ENCODE results near the gene DPF3. TPM values are rescaled to one million over a fixed set of nuclear protein-coding genes. Genes with fewer than 3 reads are reported as not detected.

Gene DPF3
- total RNA-seq, 1 experiment from 2014 or later: 0.31 TPM

DNA sequence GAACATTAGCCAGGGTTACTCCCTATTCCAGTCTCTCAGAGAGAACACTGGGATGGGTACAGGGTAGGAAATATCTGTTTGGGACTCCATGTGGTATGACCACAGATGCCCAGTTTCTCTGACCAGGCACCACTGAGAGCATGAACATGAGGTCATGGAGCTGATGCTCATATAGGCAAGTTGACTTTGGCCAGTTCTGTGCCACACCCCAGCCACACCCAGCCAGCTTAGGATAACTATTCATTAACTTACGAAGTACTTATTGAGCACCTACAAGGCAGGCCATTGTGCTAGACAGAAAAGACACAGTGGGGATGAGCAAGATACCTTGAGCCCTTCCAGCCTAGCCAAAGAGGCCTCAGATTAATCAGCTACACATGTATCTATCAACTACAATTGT, 262.5 kb downstream of the DPF3 start (continued):
- TF ChIP-seq, protein P1, sequence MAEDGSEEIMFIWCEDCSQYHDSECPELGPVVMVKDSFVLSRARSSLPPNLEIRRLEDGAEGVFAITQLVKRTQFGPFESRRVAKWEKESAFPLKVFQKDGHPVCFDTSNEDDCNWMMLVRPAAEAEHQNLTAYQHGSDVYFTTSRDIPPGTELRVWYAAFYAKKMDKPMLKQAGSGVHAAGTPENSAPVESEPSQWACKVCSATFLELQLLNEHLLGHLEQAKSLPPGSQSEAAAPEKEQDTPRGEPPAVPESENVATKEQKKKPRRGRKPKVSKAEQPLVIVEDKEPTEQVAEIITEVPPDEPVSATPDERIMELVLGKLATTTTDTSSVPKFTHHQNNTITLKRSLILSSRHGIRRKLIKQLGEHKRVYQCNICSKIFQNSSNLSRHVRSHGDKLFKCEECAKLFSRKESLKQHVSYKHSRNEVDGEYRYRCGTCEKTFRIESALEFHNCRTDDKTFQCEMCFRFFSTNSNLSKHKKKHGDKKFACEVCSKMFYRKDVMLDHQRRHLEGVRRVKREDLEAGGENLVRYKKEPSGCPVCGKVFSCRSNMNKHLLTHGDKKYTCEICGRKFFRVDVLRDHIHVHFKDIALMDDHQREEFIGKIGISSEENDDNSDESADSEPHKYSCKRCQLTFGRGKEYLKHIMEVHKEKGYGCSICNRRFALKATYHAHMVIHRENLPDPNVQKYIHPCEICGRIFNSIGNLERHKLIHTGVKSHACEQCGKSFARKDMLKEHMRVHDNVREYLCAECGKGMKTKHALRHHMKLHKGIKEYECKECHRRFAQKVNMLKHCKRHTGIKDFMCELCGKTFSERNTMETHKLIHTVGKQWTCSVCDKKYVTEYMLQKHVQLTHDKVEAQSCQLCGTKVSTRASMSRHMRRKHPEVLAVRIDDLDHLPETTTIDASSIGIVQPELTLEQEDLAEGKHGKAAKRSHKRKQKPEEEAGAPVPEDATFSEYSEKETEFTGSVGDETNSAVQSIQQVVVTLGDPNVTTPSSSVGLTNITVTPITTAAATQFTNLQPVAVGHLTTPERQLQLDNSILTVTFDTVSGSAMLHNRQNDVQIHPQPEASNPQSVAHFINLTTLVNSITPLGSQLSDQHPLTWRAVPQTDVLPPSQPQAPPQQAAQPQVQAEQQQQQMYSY (CRISPR knock-in tag; IDR thresholded peaks at IDR 0.05): no peak

DNA sequence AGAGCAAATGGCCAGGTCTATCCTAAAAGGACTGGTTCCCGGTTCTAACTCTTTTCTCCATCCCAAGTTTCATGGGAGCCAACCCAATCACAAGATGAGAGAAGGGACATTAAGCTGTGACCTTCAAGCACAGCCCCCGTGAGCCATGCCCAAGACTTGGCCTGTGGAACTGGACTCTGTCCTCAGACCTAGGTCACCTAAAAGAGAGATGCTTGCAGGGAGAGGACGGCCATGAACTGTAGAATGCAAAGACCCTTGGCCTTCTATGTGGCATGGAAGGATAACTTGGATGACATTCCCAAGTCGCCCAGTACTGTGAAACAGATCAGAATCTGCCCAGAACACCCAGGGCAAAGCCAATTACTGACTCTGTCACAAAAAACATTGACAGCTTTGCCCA, 263.5 kb downstream of the DPF3 start:
- DNase-seq (ENCODE audit: low spot score): no peak
- Mint-ChIP-seq H3K4me1 (no peaks in the 10 kb centered on the region), H3K36me3 (no peaks in the 10 kb centered on the region), H3K27me3 (ENCODE audit: low read depth) (peaks cover 5% of the 10 kb centered on the region; the same call in 1 of the 2 replicates), H3K9me3 (peaks cover 23% of the 10 kb centered on the region), H3K4me3 (no peak overlapping the region), H3K27ac (no peak overlapping the region)
- ChIA-PET CTCF (no interaction called here), POLR2A (no interaction called here)
- TF ChIP-seq ETV6 (CRISPR knock-in tag; IDR thresholded peaks at IDR 0.05): no peak
- TF ChIP-seq FOXJ3 (CRISPR knock-in tag; IDR thresholded peaks at IDR 0.05; ENCODE audit: borderline replicate concordance): no peak
- no peak for TF ChIP-seq GTF2I (CRISPR knock-in tag; conservative IDR thresholded peaks at IDR 0.05)
- TF ChIP-seq, protein P2, sequence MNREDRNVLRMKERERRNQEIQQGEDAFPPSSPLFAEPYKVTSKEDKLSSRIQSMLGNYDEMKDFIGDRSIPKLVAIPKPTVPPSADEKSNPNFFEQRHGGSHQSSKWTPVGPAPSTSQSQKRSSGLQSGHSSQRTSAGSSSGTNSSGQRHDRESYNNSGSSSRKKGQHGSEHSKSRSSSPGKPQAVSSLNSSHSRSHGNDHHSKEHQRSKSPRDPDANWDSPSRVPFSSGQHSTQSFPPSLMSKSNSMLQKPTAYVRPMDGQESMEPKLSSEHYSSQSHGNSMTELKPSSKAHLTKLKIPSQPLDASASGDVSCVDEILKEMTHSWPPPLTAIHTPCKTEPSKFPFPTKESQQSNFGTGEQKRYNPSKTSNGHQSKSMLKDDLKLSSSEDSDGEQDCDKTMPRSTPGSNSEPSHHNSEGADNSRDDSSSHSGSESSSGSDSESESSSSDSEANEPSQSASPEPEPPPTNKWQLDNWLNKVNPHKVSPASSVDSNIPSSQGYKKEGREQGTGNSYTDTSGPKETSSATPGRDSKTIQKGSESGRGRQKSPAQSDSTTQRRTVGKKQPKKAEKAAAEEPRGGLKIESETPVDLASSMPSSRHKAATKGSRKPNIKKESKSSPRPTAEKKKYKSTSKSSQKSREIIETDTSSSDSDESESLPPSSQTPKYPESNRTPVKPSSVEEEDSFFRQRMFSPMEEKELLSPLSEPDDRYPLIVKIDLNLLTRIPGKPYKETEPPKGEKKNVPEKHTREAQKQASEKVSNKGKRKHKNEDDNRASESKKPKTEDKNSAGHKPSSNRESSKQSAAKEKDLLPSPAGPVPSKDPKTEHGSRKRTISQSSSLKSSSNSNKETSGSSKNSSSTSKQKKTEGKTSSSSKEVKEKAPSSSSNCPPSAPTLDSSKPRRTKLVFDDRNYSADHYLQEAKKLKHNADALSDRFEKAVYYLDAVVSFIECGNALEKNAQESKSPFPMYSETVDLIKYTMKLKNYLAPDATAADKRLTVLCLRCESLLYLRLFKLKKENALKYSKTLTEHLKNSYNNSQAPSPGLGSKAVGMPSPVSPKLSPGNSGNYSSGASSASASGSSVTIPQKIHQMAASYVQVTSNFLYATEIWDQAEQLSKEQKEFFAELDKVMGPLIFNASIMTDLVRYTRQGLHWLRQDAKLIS (CRISPR knock-in tag; IDR thresholded peaks at IDR 0.05; ENCODE audit: borderline replicate concordance): no peak
- TF ChIP-seq, protein P3, sequence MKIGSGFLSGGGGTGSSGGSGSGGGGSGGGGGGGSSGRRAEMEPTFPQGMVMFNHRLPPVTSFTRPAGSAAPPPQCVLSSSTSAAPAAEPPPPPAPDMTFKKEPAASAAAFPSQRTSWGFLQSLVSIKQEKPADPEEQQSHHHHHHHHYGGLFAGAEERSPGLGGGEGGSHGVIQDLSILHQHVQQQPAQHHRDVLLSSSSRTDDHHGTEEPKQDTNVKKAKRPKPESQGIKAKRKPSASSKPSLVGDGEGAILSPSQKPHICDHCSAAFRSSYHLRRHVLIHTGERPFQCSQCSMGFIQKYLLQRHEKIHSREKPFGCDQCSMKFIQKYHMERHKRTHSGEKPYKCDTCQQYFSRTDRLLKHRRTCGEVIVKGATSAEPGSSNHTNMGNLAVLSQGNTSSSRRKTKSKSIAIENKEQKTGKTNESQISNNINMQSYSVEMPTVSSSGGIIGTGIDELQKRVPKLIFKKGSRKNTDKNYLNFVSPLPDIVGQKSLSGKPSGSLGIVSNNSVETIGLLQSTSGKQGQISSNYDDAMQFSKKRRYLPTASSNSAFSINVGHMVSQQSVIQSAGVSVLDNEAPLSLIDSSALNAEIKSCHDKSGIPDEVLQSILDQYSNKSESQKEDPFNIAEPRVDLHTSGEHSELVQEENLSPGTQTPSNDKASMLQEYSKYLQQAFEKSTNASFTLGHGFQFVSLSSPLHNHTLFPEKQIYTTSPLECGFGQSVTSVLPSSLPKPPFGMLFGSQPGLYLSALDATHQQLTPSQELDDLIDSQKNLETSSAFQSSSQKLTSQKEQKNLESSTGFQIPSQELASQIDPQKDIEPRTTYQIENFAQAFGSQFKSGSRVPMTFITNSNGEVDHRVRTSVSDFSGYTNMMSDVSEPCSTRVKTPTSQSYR (CRISPR knock-in tag; IDR thresholded peaks at IDR 0.05): no peak
- TF ChIP-seq, protein P4, sequence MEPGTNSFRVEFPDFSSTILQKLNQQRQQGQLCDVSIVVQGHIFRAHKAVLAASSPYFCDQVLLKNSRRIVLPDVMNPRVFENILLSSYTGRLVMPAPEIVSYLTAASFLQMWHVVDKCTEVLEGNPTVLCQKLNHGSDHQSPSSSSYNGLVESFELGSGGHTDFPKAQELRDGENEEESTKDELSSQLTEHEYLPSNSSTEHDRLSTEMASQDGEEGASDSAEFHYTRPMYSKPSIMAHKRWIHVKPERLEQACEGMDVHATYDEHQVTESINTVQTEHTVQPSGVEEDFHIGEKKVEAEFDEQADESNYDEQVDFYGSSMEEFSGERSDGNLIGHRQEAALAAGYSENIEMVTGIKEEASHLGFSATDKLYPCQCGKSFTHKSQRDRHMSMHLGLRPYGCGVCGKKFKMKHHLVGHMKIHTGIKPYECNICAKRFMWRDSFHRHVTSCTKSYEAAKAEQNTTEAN (CRISPR knock-in tag; IDR thresholded peaks at IDR 0.05): no peak
- no peak for TF ChIP-seq ZNF416 (CRISPR knock-in tag; IDR thresholded peaks at IDR 0.05)
- TF ChIP-seq, protein P5, sequence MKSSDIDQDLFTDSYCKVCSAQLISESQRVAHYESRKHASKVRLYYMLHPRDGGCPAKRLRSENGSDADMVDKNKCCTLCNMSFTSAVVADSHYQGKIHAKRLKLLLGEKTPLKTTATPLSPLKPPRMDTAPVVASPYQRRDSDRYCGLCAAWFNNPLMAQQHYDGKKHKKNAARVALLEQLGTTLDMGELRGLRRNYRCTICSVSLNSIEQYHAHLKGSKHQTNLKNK (CRISPR knock-in tag; IDR thresholded peaks at IDR 0.05): no peak
- no peak for TF ChIP-seq GABPB1 (CRISPR knock-in tag; IDR thresholded peaks at IDR 0.05)
- no peak for TF ChIP-seq ZNF138 (CRISPR knock-in tag; conservative IDR thresholded peaks at IDR 0.05)
- no peak for TF ChIP-seq NFATC4 (CRISPR knock-in tag; IDR thresholded peaks at IDR 0.05)
- TF ChIP-seq ZNF263 (CRISPR knock-in tag; IDR thresholded peaks at IDR 0.05; ENCODE audit: low read depth): no peak
- TF ChIP-seq RELA (CRISPR knock-in tag; IDR thresholded peaks at IDR 0.05; ENCODE audit: borderline replicate concordance): no peak
- no peak for TF ChIP-seq OVOL2 (CRISPR knock-in tag; IDR thresholded peaks at IDR 0.05; ENCODE audit: borderline replicate concordance)
- TF ChIP-seq, protein P6, sequence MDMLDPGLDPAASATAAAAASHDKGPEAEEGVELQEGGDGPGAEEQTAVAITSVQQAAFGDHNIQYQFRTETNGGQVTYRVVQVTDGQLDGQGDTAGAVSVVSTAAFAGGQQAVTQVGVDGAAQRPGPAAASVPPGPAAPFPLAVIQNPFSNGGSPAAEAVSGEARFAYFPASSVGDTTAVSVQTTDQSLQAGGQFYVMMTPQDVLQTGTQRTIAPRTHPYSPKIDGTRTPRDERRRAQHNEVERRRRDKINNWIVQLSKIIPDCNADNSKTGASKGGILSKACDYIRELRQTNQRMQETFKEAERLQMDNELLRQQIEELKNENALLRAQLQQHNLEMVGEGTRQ (CRISPR knock-in tag; IDR thresholded peaks at IDR 0.05): no peak
- TF ChIP-seq, protein P7, sequence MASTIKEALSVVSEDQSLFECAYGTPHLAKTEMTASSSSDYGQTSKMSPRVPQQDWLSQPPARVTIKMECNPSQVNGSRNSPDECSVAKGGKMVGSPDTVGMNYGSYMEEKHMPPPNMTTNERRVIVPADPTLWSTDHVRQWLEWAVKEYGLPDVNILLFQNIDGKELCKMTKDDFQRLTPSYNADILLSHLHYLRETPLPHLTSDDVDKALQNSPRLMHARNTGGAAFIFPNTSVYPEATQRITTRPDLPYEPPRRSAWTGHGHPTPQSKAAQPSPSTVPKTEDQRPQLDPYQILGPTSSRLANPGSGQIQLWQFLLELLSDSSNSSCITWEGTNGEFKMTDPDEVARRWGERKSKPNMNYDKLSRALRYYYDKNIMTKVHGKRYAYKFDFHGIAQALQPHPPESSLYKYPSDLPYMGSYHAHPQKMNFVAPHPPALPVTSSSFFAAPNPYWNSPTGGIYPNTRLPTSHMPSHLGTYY (CRISPR knock-in tag; IDR thresholded peaks at IDR 0.05): no peak
- no peak for TF ChIP-seq CREB1 (CRISPR knock-in tag; IDR thresholded peaks at IDR 0.05)
- no peak for ATAC-seq
